HepG2 (cell line): Measurements from ENCODE around the gene FETUB. TPM values are rescaled to one million over a fixed set of nuclear protein-coding genes. Genes with fewer than 3 reads are reported as not detected.

ENCODE experiments used
- ATAC-seq: fragments of 200-7000 bp; cut with Tn5 transposase; 3 replicates; pipeline ENCODE4 v1.9.1; 2020; ENCODE audit warnings: mild to moderate bottlenecking, moderate library complexity
- BruUV-seq: library from RNA; stranded (reverse); fragments of 400-500 nt; replicated peaks from 2 replicates; lab custom pipeline; 2021; lab: Mats Ljungman, UMichigan
- CTCF ChIA-PET: fragments of 300-600 bp; formaldehyde crosslinking; extraction: SDS; loops from one replicate; lab custom pipeline; 2021; ENCODE audit warnings: low total read pairs, inconsistent platforms, low intra/inter-chr PET ratio; lab: Yijun Ruan, JAX
- POLR2A ChIA-PET: fragments of 350-600 bp; sonication (Branson Sonifier 250); formaldehyde crosslinking; loops from one replicate; lab custom pipeline; 2020; ENCODE audit warnings: antibody characterized with exemption, inconsistent platforms; lab: Yijun Ruan, JAX
- DNase-seq: peaks from one replicate; pipeline ENCODE4 v3.0.0-alpha.2; 2015; ENCODE audit warnings: low spot score
- FAIRE-seq: peaks from 3 replicates; lab custom pipeline; 2011; peaks lifted over from hg19 to GRCh38; lab: Jason Lieb, UNC
- H2AFZ ChIP-seq: one replicate; pipeline ENCODE4 v1.6.1; 2011; ENCODE audit warnings: low read length, inconsistent platforms
- H3K27ac ChIP-seq: fragments of 300-600 bp; 3 replicates; pipeline ENCODE4 v1.8.0; 2011; ENCODE audit warnings: mixed run types, mild to moderate bottlenecking, mixed read lengths, low read length, inconsistent platforms; ENCODE audit not compliant: insufficient read depth; ENCODE audit errors: extremely low read length
- H3K27me3 ChIP-seq, 2 experiments: fragments of 200-600 bp in 1 of 2; 2 replicates in 1 of 2; 3 replicates in 1 of 2; pipeline versions ENCODE4 v1.6.0 to v1.8.0; 2011; ENCODE audit warnings: low read length in 2 of 2, mild to moderate bottlenecking in 2 of 2, moderate library complexity in 2 of 2, inconsistent platforms in 1 of 2; ENCODE audit not compliant: insufficient read depth in 2 of 2, control insufficient read depth in 1 of 2
- H3K36me3 ChIP-seq, 2 experiments: fragments of 200-600 bp in 1 of 2; replicated peaks in 1 of 2; 2 replicates in 1 of 2; 3 replicates in 1 of 2; pipeline versions ENCODE4 v1.5.1 to v1.8.0; 2011; ENCODE audit warnings: low read length in 2 of 2, inconsistent platforms in 1 of 2; ENCODE audit not compliant: insufficient read depth in 2 of 2, control insufficient read depth in 1 of 2
- H3K4me1 ChIP-seq: 2 replicates; pipeline ENCODE4 v1.5.1; 2012; ENCODE audit warnings: low read length, inconsistent platforms; ENCODE audit not compliant: insufficient read depth
- H3K4me2 ChIP-seq: 2 replicates; pipeline ENCODE4 v1.6.0; 2011; ENCODE audit warnings: low read depth, low read length, inconsistent platforms
- H3K4me3 ChIP-seq, 3 experiments: fragments of 200-600 bp in 1 of 3; sonication (generic), shearing (Covaris generic) in 1 of 3; replicated peaks in 1 of 3; 2 replicates each; pipeline ENCODE4 v1.5.1; 2011 to 2016; ENCODE audit warnings: low read length in 3 of 3, inconsistent platforms in 2 of 3, low read depth in 2 of 3, mild to moderate bottlenecking in 2 of 3, control low read depth in 1 of 3, mixed read lengths in 1 of 3; ENCODE audit not compliant: insufficient read depth in 1 of 3
- H3K79me2 ChIP-seq: one replicate; pipeline ENCODE4 v1.6.1; 2011; ENCODE audit warnings: low read length, inconsistent platforms; ENCODE audit not compliant: insufficient read depth
- H3K9ac ChIP-seq: 2 replicates; pipeline ENCODE4 v1.6.0; 2011; ENCODE audit warnings: mild to moderate bottlenecking, low read depth, low read length, inconsistent platforms; ENCODE audit not compliant: insufficient read depth
- H3K9me3 ChIP-seq: 2 replicates; pipeline ENCODE4 v1.5.1; 2012; ENCODE audit warnings: mild to moderate bottlenecking, low read length
- H4K20me1 ChIP-seq: 2 replicates; pipeline ENCODE4 v1.6.0; 2011; ENCODE audit warnings: inconsistent platforms, mild to moderate bottlenecking, low read length, moderate library complexity; ENCODE audit not compliant: insufficient read depth
- FOSL2 ChIP-seq: sonication (generic); formaldehyde crosslinking; IDR thresholded peaks from 2 replicates; pipeline ENCODE4 v1.4.0; 2020; ENCODE audit warnings: missing genetic modification reagents
- REL ChIP-seq: sonication (generic); formaldehyde crosslinking; conservative IDR thresholded peaks from 2 replicates; pipeline ENCODE4 v1.8.0; 2022; ENCODE audit warnings: mild to moderate bottlenecking, missing genetic modification reagents, moderate library complexity
- SALL1 ChIP-seq: sonication (generic); formaldehyde crosslinking; IDR thresholded peaks from 2 replicates; pipeline ENCODE4 v1.8.0; 2022; ENCODE audit warnings: mild to moderate bottlenecking, missing genetic modification reagents
- ZNF768 ChIP-seq: sonication (generic); formaldehyde crosslinking; IDR thresholded peaks from 2 replicates; pipeline ENCODE4 v1.4.0; 2020; ENCODE audit warnings: missing genetic modification reagents
- WGBS: methylation state at CpG from one replicate; pipeline ENCODE4 v1.1.6; 2017; ENCODE audit warnings: low lambda C conversion rate; 5-methylcytosine and 5-hydroxymethylcytosine counted together
- in situ Hi-C: cut with HindIII; loops from 2 replicates; pipeline ENCODE4 v1.10.0; 2017; ENCODE audit warnings: low pct_unique_long_range_greater_than_20kb; ENCODE audit not compliant: extremely low pct_ligation_motif_present
- intact Hi-C: fragments of 100-400 bp; cut with micrococcal nuclease; formaldehyde crosslinking; loops from one replicate; pipeline ENCODE4 v1.10.0; 2022; ENCODE audit not compliant: unreplicated experiment
- polyA plus RNA-seq, 8 experiments: library from polyadenylated mRNA; depleted of rRNA in 3 of 8; stranded (reverse) in 7 of 8; unstranded in 1 of 8; fragments of >200 nt; fragmentation: Illumina TruSeq in 4 of 8; extraction: Trizol in 4 of 8; gene quantifications; 2 replicates each; pipeline versions ENCODE4 v1.2.1 to v1.2.3, GENCODE V29; 2011 to 2016; ENCODE audit warnings: low read depth in 4 of 8, missing spikeins in 1 of 8, mixed read lengths in 1 of 8; ENCODE audit not compliant: insufficient read depth in 1 of 8
- total RNA-seq, 5 experiments: library from RNA; depleted of rRNA; stranded (reverse); fragments of >200 nt; fragmentation: Illumina TruSeq; extraction: Trizol; gene quantifications; 2 replicates each; pipeline ENCODE4 v1.2.3, GENCODE V29; 2016; ENCODE audit warnings: low read depth in 1 of 5
- TF ChIP-seq, protein P1 (sequence below): sonication (generic); formaldehyde crosslinking; IDR thresholded peaks from 2 replicates; pipeline ENCODE4 v1.5.1; 2020; ENCODE audit warnings: mild to moderate bottlenecking, missing genetic modification reagents, moderate library complexity
- TF ChIP-seq, protein P2 (sequence below): IDR thresholded peaks from 2 replicates; pipeline ENCODE4 v1.6.1; 2018; ENCODE audit warnings: missing genetic modification reagents, mild to moderate bottlenecking, missing compliant biosample characterization

FETUB gene
- total and polyA plus RNA-seq, 2 of the 13 experiments (the other 11 are each of a cell fraction or from before 2014, with no cell fraction given) = 2.1 to 4.4 TPM

DNA sequence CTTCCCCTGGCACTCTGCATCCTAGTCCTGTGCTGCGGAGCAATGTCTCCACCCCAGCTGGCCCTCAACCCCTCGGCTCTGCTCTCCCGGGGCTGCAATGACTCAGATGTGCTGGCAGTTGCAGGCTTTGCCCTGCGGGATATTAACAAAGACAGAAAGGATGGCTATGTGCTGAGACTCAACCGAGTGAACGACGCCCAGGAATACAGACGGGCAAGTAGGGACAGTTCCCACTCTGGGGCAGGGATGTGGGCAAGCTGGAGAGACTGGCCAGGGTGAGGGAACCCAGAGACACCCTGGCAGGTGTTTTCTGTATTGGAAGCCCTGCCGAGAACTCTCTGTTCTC is 247 bp downstream of the FETUB start:
- H3K36me3 ChIP-seq = no peaks in the 10 kb centered on the region
- no peaks in the 10 kb centered on the region for H3K9me3 ChIP-seq
- DNase-seq = no peak
- H3K4me3 ChIP-seq = peak overlapping the region in 1 of 3 experiments; percentile 3; a peak in 1 of 6 replicates
- H3K27me3 ChIP-seq = no peaks in the 10 kb centered on the region
- H3K27ac ChIP-seq = no peak overlapping the region
- no peak for TF ChIP-seq REL
- TF ChIP-seq FOSL2 (CRISPR knock-in tag) = peak; percentile 45
- TF ChIP-seq, protein P1, sequence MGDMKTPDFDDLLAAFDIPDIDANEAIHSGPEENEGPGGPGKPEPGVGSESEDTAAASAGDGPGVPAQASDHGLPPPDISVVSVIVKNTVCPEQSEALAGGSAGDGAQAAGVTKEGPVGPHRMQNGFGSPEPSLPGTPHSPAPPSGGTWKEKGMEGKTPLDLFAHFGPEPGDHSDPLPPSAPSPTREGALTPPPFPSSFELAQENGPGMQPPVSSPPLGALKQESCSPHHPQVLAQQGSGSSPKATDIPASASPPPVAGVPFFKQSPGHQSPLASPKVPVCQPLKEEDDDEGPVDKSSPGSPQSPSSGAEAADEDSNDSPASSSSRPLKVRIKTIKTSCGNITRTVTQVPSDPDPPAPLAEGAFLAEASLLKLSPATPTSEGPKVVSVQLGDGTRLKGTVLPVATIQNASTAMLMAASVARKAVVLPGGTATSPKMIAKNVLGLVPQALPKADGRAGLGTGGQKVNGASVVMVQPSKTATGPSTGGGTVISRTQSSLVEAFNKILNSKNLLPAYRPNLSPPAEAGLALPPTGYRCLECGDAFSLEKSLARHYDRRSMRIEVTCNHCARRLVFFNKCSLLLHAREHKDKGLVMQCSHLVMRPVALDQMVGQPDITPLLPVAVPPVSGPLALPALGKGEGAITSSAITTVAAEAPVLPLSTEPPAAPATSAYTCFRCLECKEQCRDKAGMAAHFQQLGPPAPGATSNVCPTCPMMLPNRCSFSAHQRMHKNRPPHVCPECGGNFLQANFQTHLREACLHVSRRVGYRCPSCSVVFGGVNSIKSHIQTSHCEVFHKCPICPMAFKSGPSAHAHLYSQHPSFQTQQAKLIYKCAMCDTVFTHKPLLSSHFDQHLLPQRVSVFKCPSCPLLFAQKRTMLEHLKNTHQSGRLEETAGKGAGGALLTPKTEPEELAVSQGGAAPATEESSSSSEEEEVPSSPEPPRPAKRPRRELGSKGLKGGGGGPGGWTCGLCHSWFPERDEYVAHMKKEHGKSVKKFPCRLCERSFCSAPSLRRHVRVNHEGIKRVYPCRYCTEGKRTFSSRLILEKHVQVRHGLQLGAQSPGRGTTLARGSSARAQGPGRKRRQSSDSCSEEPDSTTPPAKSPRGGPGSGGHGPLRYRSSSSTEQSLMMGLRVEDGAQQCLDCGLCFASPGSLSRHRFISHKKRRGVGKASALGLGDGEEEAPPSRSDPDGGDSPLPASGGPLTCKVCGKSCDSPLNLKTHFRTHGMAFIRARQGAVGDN (CRISPR knock-in tag) = peak; percentile 32
- 0 out of 2 replicates have a peak, but pooled peaks have one; percentile 22 for TF ChIP-seq SALL1
- TF ChIP-seq, protein P2, sequence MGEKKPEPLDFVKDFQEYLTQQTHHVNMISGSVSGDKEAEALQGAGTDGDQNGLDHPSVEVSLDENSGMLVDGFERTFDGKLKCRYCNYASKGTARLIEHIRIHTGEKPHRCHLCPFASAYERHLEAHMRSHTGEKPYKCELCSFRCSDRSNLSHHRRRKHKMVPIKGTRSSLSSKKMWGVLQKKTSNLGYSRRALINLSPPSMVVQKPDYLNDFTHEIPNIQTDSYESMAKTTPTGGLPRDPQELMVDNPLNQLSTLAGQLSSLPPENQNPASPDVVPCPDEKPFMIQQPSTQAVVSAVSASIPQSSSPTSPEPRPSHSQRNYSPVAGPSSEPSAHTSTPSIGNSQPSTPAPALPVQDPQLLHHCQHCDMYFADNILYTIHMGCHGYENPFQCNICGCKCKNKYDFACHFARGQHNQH (CRISPR knock-in tag) = no peak
- 0 out of 2 replicates have a peak, but pooled peaks have one; percentile 15 for TF ChIP-seq ZNF768 (CRISPR knock-in tag)
- intact Hi-C loops = no loop called here
- no peaks in the 10 kb centered on the region for H3K79me2 ChIP-seq
- 58% methylated on average over 7 of the region's 9 CpGs for WGBS
- H3K4me1 ChIP-seq = peaks cover 20% of the 10 kb centered on the region
- H3K9ac ChIP-seq = no peak overlapping the region
- no TSS peak for BruUV-seq
- no peak for FAIRE-seq
- ATAC-seq = peak; percentile 81
- ChIA-PET CTCF (no interaction called here), POLR2A (interaction anchor here (1.0 kb wide), 1 partner anchor 15 kb away, joined by 3 read pairs; no protein-coding TSS in a partner anchor)
- in situ Hi-C loops = no loop called here
- peak overlapping the region; percentile 34; the same call in 1 of the 2 replicates for H3K4me2 ChIP-seq
- H2AFZ ChIP-seq = no peak overlapping the region
- H4K20me1 ChIP-seq = no peaks in the 10 kb centered on the region
